GM18858 (cell line): Measurements from ENCODE around the gene ITPR1.

Experiments used
- ATAC-seq: cut with Tn5 transposase; IDR thresholded peaks from one replicate; pipeline ENCODE4 v1.9.1; 2021; ENCODE audit not compliant: unreplicated experiment

The ITPR1 gene

GRCh38 chr3:4770561-4770960, 277.4 kb downstream of the ITPR1 start:
- no peak for ATAC-seq

GRCh38 chr3:4771243-4771642, 278.1 kb downstream of the ITPR1 start:
- no peak for ATAC-seq

- ATAC-seq = no peak
These were observed 279.1 kb downstream of the ITPR1 start for GRCh38 chr3:4772171-4772804.

GRCh38 chr3:4772858-4773257, 279.7 kb downstream of the ITPR1 start:
- ATAC-seq = no peak

- ATAC-seq = no peak
These were observed 280.4 kb downstream of the ITPR1 start for GRCh38 chr3:4773583-4773982.

GRCh38 chr3:4774531-4774930, 281.4 kb downstream of the ITPR1 start:
- ATAC-seq = no peak

GRCh38 chr3:4776399-4776979, 283.3 kb downstream of the ITPR1 start:
- ATAC-seq = peak; percentile 24

GRCh38 chr3:4776980-4777581, 283.9 kb downstream of the ITPR1 start:
- ATAC-seq = peak; percentile 86

GRCh38 chr3:4778119-4778518, 285.0 kb downstream of the ITPR1 start:
- no peak for ATAC-seq

GRCh38 chr3:4778740-4779139, 285.6 kb downstream of the ITPR1 start:
- no peak for ATAC-seq

GRCh38 chr3:4780545-4780957, 287.4 kb downstream of the ITPR1 start:
- no peak for ATAC-seq

- no peak for ATAC-seq
These were observed 288.9 kb downstream of the ITPR1 start for GRCh38 chr3:4782095-4782494.

GRCh38 chr3:4785551-4785950, 292.4 kb downstream of the ITPR1 start:
- no peak for ATAC-seq

- ATAC-seq = no peak
These were observed 293.3 kb downstream of the ITPR1 start for GRCh38 chr3:4786431-4786830.

GRCh38 chr3:4791358-4791757, 298.2 kb downstream of the ITPR1 start:
- ATAC-seq = no peak

- no peak for ATAC-seq
These were observed 300.2 kb downstream of the ITPR1 start for GRCh38 chr3:4793311-4793710.

GRCh38 chr3:4794331-4794730, 301.2 kb downstream of the ITPR1 start:
- ATAC-seq = no peak

- ATAC-seq = no peak
These were observed 301.6 kb downstream of the ITPR1 start for GRCh38 chr3:4794798-4795197.

- ATAC-seq = no peak
These were observed 302.8 kb downstream of the ITPR1 start for GRCh38 chr3:4795905-4796304.

GRCh38 chr3:4797201-4797705, 304.1 kb downstream of the ITPR1 start:
- ATAC-seq = no peak

- ATAC-seq = no peak
These were observed 306.4 kb downstream of the ITPR1 start for GRCh38 chr3:4799266-4800256.
